Cerebellar nuclear complex (tissue), 1 donor: Measurements from ENCODE around the gene PPBP.
"Not testable (repeated sequence)": the region's sequence is repeated elsewhere in the genome, so short reads cannot be mapped to it uniquely, and the experiment has no call there.

Experiments used
- DNase-seq, 2 experiments: peaks; one replicate each; lab custom pipeline; 2025; lab: John Stamatoyannopoulos, UW

PPBP gene

DNA sequence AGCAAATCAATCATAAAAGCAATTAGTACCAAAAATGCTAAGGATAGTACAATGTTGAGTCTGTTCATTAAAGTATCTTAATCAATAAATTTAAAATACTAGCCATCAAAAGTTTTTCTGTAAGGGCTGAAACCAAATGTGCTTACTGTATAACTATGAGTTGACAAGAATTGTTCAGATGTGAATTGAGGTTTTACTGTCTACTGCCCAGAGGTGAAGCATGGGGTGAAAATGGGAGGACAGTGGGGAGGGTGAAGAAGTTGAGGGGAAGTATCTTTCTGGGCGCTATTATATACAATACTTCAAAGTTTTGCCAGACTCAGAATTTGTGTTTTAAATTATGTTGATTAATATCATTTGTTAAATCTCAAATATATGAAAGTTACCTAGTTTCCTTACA, 4.1 kb upstream of the PPBP start:
- DNase-seq: no peak

GRCh38 chr4:73991742-73992000, 3.7 kb upstream of the PPBP start:
- no peak for DNase-seq

DNA sequence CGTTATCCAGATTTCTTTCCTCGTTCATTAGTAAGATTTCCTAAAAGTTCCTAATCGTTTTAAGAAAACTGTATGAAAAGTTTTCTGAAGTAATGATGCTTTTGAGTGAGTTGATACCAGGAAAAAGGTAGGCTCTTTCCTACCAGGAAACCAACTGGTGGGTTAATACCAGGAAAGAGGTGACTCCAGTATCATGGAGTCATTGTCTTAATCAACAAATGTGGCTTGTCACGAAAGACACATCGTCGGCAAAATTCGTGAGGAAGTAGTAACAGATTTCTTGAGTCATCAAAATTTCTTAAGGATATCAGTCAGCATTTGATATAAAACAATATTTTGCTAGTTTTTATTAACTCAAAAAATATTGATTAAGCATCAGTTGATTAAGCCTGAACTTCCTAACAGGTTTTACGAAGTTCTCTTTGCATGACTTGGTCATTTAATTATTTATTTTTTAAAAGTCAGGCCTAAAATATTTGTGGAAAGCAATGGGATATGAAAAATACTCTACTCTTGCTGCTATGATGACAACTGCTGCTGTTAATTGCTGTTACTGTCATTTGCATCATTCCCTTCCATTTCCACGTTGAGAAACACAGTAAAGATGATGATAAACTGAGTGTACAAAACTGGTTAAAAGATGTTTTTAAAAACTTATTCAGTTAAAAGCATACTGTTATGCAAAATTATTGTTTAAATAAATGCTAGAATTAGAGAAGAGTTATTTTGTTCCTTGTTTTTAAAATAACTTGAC, 3.2 kb upstream of the PPBP start:
- no peak for DNase-seq

DNA sequence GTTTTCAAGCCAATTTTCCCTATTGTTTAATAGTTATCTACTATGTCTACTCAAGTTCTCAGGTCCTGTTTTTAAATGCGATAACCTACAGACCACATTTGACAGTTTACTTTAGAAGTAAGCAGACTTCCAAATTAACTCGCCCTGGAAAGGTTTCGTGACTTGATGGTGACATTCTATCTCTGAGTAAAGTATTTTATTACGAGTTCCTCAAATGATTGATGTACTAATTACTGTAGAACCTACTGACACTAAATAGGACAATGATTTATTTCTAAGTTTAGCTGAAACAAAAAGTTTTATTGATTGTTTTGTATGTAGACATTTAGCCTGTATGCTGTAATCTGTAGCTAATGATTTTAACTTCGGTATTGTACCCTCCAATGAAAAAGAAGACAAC, 1.9 kb upstream of the PPBP start:
- DNase-seq: no peak

- DNase-seq: no peak
These were observed 1.0 kb upstream of the PPBP start for GRCh38 chr4:73989031-73989430.

DNA sequence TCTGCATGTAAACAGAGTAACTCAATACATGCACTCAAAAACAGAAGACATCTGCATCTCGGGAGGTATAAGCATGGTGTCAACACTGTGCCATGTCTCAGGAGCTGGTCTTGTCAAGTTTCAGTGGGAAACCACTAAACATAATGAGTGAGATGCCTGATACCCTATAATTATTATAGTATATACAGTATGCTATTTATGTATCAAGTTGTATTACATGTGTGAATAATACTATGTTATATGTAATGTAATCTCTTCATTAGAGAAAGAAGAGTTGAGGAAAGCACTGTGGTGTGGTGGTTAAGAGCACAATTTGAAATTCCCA, 2.5 kb downstream of the PPBP start:
- no peak for DNase-seq

DNA sequence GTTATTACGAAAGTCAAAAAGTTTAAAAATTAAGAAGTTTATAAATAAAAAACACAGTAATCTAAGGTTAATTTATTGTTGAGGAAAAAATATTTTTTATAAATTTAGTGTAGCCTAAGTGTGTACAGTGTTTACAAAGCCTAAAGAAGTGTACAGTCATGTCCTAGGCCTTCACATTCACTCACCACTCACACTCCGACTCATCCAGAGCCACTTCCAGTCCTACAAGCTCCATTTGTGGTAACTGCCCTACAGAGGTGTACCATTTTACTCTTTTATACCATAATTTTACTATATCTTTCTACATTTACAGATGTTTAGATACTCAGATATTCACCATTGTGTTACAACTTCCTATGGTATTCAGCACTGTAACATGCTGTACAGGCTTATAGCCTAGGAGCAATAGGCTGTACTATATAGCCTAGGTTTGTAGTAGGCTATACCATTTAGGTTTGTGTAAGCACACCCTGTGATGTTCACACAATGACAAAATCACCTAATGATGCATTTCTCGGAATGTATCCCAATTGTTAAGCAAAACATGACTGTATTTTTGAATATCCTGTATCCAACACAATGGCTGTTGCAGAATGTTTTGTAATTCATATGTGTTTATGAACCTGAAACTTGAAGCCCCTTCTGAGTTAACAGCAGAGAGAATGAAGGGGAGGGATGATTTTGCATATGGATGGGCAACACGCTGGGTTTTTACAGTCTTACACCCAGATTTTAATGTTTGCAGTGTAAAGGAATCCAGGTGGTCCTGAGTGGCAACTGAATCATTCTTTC, 3.1 kb downstream of the PPBP start:
- DNase-seq: no peak

DNA sequence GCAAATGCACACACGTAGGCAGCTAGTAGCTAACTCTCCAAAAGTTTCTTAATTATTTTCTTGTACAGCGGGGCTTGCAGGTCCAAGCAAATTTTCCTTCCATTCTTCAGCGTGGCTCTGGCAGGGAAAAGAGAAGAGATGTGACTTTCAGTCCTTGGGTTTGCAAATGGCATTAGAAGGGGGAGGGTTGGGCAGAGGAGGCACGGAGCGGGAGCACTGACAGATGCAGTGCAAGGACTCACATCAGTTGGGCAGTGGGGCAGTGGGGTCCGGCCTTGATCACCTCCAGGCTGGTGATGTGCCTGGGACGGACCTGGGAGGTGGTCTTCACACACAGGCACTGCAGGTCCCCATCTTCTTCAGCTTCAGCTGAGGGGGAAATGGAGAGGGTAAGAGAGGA, 6.8 kb downstream of the PPBP start:
- not testable (repeated sequence) for DNase-seq

- no peak for DNase-seq
These were observed 8.5 kb downstream of the PPBP start for GRCh38 chr4:73979407-73979957.

GRCh38 chr4:73978886-73979285, 9.1 kb downstream of the PPBP start:
- no peak for DNase-seq

DNA sequence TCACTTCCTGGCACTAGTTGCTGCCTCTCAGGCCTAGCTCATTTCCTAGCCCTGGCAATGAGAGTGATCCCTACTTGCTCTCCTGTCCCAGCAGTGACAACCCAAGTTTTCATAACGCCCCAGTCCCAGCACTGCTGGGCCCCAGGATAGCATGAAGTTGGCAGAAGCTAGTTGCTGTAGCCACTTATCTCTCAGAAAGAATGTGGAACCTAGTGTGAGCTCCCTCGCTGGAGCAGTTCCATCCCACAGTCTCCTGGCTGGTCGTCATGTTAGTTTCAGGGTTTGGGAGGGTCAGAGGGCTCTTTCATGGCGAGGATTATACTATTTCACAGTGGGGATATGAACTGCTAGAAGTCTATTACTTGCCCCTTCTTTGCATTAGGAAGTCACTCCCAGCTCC, 11.3 kb downstream of the PPBP start:
- DNase-seq: no peak

DNA sequence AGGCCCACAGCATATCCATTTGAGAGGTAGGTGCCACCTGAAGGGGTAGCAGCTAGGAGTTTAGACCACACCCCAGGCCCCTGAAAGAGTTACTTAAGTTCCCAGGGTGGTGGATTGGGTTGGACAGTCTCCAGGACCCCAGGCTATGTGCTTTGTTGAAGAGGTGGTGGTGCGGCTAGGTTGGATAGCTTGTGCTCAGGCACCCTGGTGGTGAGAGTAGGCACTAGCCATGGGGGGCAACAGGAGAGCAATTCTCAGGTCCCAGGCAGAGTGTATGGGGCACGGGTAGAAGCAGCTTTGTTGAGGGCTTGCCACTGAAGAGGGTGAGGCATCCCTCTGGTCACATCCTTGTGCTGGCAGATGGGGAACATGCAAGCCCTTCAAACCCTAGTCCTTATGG, 11.8 kb downstream of the PPBP start:
- DNase-seq: no peak

DNA sequence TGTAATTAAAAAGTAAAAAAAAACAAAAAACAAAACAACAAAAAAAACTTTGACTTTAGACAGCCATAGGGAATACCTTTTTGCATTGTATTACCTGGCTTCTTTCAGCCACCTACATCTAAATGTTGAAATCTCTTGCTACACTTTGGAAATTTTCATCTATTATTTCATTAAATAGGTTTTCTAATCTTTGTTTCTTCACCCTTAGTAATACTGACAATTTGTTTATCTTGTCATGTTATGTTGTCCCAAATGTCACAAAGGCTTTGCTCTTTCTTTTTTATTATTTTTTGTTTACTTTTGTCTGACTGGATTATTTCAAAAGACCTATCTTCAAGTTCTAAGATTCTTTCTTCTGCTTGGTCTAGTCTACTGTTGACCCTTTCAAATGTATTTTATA, 13.6 kb downstream of the PPBP start:
- no peak for DNase-seq

GRCh38 chr4:73970945-73971344, 17.0 kb downstream of the PPBP start:
- DNase-seq: no peak

GRCh38 chr4:73970011-73970410, 18.0 kb downstream of the PPBP start:
- no peak for DNase-seq

DNA sequence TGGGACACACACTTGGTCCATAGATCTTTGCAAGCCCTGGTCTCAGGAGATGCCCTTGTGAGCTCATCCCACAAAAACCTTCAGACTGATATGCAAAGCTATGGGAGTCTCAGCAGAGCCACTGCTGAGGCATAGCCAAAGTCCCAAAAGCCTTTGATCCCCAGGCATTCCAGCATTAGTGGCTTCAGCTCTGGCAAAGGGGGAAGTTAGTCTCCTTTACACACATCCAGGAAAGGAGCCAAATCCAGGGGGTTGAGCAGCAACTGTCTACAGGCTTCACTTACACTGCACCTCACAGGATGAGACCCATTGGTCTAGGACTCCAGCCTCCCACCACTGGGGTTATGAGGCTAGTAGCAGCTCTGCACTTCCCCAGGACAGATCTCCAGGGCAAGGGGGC, 20.1 kb downstream of the PPBP start:
- DNase-seq: no peak

DNA sequence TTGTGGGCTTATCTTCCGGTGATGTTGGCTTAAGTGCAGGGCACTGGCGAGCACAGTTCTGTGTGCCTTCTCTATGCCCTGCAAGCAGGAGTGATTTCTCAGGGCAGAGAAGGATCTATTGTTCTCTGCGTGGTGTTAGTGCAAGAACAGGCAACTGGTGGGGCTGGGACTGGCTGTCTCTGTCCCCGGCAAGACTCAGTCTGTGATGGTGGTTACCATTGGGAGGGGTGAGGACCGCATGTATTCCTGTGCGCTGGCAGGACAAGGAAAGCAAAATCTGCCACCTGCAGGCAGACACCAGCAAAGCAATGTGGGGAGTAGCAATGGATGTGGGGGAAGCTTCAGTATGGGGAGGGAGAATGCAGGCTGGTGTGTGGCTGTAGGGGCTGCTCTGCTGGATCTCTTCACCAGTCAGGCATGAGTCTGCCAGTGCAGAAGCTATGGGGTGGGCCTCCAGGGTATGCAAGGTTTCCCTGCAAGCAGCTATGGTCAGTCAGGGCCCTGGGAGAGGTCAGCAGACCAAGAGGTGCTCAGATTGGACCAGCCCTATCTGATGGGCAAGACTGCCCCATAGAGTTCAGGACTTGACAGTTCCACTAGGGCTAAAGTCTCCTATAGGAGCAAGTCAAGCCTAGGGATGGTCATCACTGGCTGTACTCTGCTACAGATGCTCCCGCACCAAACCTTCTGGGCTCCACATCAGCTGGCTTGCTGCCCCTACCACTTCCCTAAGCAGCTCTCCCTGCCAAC, 23.0 kb downstream of the PPBP start:
- DNase-seq: no peak

DNA sequence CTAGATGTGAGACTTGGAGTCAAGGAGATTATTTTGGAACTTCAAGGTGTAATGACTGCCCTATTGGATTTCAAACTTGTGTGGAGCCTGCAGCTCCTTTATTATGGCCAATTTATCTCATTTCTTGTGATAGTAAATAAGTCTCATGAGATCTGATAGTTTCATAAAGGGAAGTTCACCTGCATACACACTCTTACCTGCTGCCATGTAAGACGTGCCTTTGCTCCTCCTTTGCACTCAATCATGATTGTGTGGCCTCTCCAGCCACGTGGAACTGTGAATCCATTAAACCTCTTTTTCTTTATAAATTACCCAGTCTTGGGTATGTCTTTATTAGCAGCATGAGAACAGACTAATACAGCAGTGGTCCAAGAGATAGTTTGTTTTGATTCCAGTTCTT, 25.3 kb downstream of the PPBP start:
- DNase-seq: no peak

- DNase-seq: not testable (repeated sequence)
These were observed 28.9 kb downstream of the PPBP start for GRCh38 chr4:73959041-73959440.

- DNase-seq: no peak
These were observed 35.6 kb downstream of the PPBP start for GRCh38 chr4:73952352-73952751.

- not testable (repeated sequence) for DNase-seq
These were observed 37.5 kb downstream of the PPBP start for GRCh38 chr4:73950376-73950920.

DNA sequence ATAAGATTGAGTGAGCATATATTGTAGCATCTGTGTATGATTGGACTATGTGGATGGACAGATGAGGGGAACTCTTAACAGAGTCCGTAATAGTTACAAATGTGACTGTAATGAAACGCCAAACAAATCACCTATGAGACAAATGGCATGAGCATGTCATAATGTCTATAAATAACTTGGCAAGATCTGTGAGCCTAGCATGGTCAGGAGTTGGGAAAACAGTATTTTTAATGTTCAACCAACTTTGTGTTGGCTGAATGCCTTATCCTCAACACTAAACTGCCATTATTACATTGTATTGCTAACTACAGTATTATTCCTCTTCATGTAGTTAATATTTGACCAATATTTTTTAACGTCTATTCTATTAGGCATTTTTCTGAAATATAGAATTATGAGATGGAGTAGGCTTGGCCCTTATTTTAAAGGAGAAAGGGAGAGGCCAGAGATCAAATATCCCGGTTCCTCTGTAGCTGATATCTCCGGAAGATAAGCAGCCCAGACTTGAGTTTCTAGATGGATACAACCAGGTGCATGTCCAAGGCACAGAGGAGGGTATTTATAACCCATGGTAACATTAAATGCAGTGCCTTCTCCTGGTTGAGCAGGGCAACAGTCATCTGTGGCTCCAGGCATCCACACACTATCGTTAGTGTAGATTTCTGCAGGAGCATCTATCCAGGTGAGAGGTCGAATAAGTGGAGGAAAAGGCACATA, 38.8 kb downstream of the PPBP start:
- DNase-seq: no peak
